Stomach (tissue), 9 donors: ENCODE data around the gene SCD5. TPM values are rescaled to one million over a fixed set of nuclear protein-coding genes. Genes with fewer than 3 reads are reported as not detected.

Source experiments
- DNase-seq, 2 donors: peaks; one replicate each; pipeline versions ENCODE4 v3.0.0 to v3.0.0-alpha.2; 2013 to 2019
- H3K27ac ChIP-seq, 5 donors: fragments of 200-600 bp in 4 of 5; sonication (generic) in 4 of 5; one replicate each; pipeline ENCODE4 v1.5.1; 2013 to 2019; ENCODE audit warnings: mild to moderate bottlenecking in 1 of 5, moderate library complexity in 1 of 5
- H3K27me3 ChIP-seq, 3 donors: fragments of 200-600 bp; sonication (generic); one replicate each; pipeline ENCODE4 v1.5.1; 2017 to 2019; ENCODE audit warnings: mixed run types in 1 of 3
- H3K36me3 ChIP-seq, 4 donors: fragments of 200-600 bp; sonication (generic); 1 replicate in 3 of 4; 2 replicates in 1 of 4; pipeline ENCODE4 v1.5.1; 2016 to 2019
- H3K4me1 ChIP-seq, 4 donors: fragments of 200-600 bp; sonication (generic); one replicate each; pipeline ENCODE4 v1.5.1; 2016 to 2019
- H3K4me3 ChIP-seq, 4 donors: fragments of 200-600 bp; sonication (generic) in 3 of 4; one replicate each; pipeline ENCODE4 v1.5.1; 2016 to 2019; ENCODE audit warnings: mild to moderate bottlenecking in 1 of 4
- H3K9me3 ChIP-seq, 4 donors: fragments of 200-600 bp; sonication (generic); one replicate each; pipeline ENCODE4 v1.5.1; 2016 to 2019
- EP300 ChIP-seq: sonication (generic); formaldehyde crosslinking; IDR thresholded peaks from one replicate; pipeline ENCODE4 v1.6.1; 2017; ENCODE audit warnings: antibody characterized with exemption
- POLR2A ChIP-seq, 4 donors: fragments of 450-650 bp; IDR thresholded peaks; one replicate each; pipeline ENCODE4 v1.6.1; 2016; ENCODE audit warnings: antibody characterized with exemption in 4 of 4, control low read depth in 2 of 4, mild to moderate bottlenecking in 1 of 4, moderate library complexity in 1 of 4
- POLR2AphosphoS5 ChIP-seq, 3 donors: sonication (generic); formaldehyde crosslinking; IDR thresholded peaks; one replicate each; pipeline ENCODE4 v1.6.1; 2016; ENCODE audit warnings: antibody characterized with exemption in 3 of 3
- WGBS, 5 donors: extraction: QIAGEN DNeasy Blood & Tissue Kit in 3 of 5; methylation state at CpG; one replicate each; pipeline versions ENCODE4 v1.1.5 to v1.1.7; 2013 to 2018; 5-methylcytosine and 5-hydroxymethylcytosine counted together
- intact Hi-C: fragments of 100-400 bp; cut with DNase I; formaldehyde crosslinking; loops from one replicate; pipeline ENCODE4 v1.15.1; 2023; ENCODE audit warnings: low total_unique reads
- polyA plus RNA-seq, 3 donors: library from polyadenylated mRNA; stranded (reverse); fragments of 200-250 nt; gene quantifications; one replicate each; pipeline ENCODE4 v1.2.3, GENCODE V29; 2013
- total RNA-seq, 5 donors: library from RNA; depleted of rRNA; stranded (reverse); fragments of >200 nt; gene quantifications; one replicate each; pipeline versions ENCODE4 v1.1.0 to v1.2.3, GENCODE V29; 2014 to 2016
- TF ChIP-seq, protein P1 (sequence below), 7 experiments: fragments of 450-650 bp in 4 of 7; fragments of 200-600 bp in 3 of 7; sonication (generic) in 3 of 7; IDR thresholded peaks; one replicate each; pipeline ENCODE4 v1.5.1; 2016 to 2019; ENCODE audit warnings: antibody characterized with exemption in 7 of 7, control low read depth in 2 of 7, mild to moderate bottlenecking in 1 of 7
- donor health status: healthy with polysubstance abuse.
- donor health status: Bipolar disorder and iron deficiency.
- donor health status: healthy.

Gene SCD5
- total and polyA plus RNA-seq, 8 donors, result 0.58 to 35.9 (median 9.9) TPM

DNA sequence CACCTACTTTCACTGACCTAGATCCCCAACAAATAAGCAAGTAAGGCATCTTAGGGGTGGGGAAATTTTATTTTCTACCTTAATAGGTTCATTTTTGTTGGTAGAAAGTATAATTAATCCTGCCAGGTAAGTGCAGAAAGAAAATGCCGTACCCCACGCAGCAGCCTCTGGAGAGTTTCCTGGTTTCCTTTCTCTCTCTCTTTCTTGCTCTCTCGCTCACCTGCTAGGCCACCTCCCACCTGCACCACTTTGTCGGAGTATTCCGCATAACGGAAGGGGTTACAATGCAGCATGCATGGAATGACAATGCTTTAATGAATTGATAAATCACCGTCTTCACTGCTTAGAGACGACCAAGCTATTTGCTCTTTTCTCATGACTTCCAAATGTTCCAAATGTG, 101.0 kb downstream of the SCD5 start:
- Histone ChIP-seq H3K9me3 (no peaks in the 10 kb centered on the region), H3K27me3 (no peaks in the 10 kb centered on the region), H3K36me3 (peaks cover 0 to 5% (median 0%) of the 10 kb centered on the region in 4 donors), H3K4me1 (peaks cover 0 to 3% (median 0%) of the 10 kb centered on the region in 4 donors), H3K27ac (no peak overlapping the region), H3K4me3 (no peak overlapping the region)
- TF ChIP-seq EP300 (no peak), POLR2AphosphoS5 (IDR thresholded peaks at IDR 0.05) (no peak), POLR2A (IDR thresholded peaks at IDR 0.05) (no peak)
- TF ChIP-seq, protein P1, sequence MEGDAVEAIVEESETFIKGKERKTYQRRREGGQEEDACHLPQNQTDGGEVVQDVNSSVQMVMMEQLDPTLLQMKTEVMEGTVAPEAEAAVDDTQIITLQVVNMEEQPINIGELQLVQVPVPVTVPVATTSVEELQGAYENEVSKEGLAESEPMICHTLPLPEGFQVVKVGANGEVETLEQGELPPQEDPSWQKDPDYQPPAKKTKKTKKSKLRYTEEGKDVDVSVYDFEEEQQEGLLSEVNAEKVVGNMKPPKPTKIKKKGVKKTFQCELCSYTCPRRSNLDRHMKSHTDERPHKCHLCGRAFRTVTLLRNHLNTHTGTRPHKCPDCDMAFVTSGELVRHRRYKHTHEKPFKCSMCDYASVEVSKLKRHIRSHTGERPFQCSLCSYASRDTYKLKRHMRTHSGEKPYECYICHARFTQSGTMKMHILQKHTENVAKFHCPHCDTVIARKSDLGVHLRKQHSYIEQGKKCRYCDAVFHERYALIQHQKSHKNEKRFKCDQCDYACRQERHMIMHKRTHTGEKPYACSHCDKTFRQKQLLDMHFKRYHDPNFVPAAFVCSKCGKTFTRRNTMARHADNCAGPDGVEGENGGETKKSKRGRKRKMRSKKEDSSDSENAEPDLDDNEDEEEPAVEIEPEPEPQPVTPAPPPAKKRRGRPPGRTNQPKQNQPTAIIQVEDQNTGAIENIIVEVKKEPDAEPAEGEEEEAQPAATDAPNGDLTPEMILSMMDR (IDR thresholded peaks at IDR 0.05), result no peak
- no peak for DNase-seq
- intact Hi-C loops, result no loop called here
- 73 to 88% (median 82%) methylated on average over 8 of the region's 8 CpGs for whole genome bisulfite sequencing, 5 donors

DNA sequence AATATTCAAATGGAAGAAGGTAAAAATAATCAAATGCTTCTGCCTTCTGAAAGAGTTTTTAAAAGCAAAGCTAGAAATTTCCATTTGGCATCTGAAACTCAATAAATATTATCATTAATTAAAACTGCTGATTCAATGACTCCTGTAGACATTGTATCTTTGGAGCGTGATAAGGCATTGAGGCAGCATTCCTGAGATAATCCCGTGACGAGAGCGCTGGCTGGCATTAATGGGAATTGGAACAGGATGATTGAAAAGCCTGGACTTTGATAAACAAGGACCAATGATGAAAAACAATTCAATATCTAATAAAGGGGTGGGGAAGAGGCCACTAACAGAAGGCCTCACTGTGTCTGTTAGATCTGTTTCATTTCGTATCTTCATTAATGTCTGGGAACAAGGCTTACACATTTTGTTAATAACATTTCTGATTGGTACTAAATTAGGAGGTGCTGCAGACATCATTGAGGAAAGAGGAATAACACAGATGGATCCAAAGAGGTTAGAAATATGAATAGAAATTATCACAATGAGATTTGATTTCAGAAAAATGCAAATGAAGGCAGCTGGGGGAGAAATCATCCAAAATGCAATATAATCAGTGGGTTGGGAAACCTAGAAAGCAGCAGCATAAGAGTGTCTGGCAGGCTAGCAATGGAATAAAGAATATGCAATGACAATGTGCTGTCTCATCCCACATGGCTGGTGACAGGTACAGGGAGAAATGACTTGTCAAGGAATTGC, 102.3 kb downstream of the SCD5 start:
- intact Hi-C loops, result no loop called here
- TF ChIP-seq, protein P1 (IDR thresholded peaks at IDR 0.05), result no peak
- TF ChIP-seq POLR2A (IDR thresholded peaks at IDR 0.05), result no peak
- no peak for TF ChIP-seq POLR2AphosphoS5 (IDR thresholded peaks at IDR 0.05)
- TF ChIP-seq EP300, result no peak
- no peaks in the 10 kb centered on the region for H3K27me3 ChIP-seq
- peaks cover 0 to 3% (median 0%) of the 10 kb centered on the region in 4 donors for H3K4me1 ChIP-seq
- H3K36me3 ChIP-seq, result peaks cover 0 to 5% (median 0%) of the 10 kb centered on the region in 4 donors
- no peak overlapping the region for H3K27ac ChIP-seq
- no peaks in the 10 kb centered on the region for H3K9me3 ChIP-seq
- WGBS, 5 donors, result 25 to 56% (median 39%) methylated on average over 5 of the region's 5 CpGs
- DNase-seq, result peak in 1 of 2 donors; percentile 49
- H3K4me3 ChIP-seq, result no peak overlapping the region

DNA sequence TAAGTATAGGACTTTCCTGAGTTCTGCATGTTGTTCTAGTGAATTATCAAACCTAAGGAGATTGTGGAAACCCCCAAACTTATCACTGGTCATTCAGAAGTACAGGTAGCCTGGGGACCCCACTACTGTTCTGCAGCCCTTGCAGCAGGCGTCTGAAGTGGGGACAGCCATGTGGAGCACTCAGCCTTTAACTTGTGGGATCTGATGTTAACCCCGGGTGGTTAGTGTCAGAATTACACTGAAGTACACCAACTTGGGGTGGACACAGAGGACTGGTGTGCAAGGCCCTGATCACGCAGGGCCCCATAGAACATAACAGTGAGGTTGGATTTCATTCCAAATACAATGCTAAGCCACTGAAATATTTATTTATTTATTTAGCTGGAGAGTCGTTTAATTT, 103.7 kb downstream of the SCD5 start:
- Histone ChIP-seq H3K27me3 (no peaks in the 10 kb centered on the region), H3K27ac (no peak overlapping the region), H3K9me3 (no peaks in the 10 kb centered on the region), H3K4me1 (peaks cover 0 to 3% (median 0%) of the 10 kb centered on the region in 4 donors), H3K36me3 (peaks cover 0 to 5% (median 0%) of the 10 kb centered on the region in 4 donors), H3K4me3 (no peak overlapping the region)
- DNase-seq, result no peak
- TF ChIP-seq, protein P1 (IDR thresholded peaks at IDR 0.05), result no peak
- TF ChIP-seq POLR2A (IDR thresholded peaks at IDR 0.05), result no peak
- WGBS, 5 donors, result 74 to 91% (median 86%) methylated on average over 4 of the region's 4 CpGs
- intact Hi-C loops, result no loop called here

DNA sequence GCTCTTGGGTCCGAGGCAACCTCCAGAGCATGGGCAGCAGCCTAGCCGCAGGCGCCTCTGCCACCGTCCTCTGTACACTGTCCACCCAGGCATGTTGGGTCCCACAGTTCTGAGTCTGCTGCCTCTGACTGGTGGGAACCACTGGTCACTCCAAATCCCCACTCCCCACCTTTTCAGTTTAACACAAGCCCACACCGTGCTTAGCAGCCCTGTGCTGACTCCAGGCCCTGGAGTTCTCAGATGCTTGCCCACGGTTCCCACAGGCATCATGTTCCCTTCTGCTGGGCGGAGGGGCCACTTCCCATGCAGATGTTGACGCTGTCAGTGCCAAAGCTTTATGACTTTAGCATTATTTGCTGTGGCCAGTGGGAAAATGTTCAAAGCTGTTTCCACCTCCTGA, 104.5 kb downstream of the SCD5 start:
- Histone ChIP-seq H3K4me1 (peaks cover 0 to 3% (median 0%) of the 10 kb centered on the region in 4 donors), H3K36me3 (peaks cover 0 to 5% (median 0%) of the 10 kb centered on the region in 4 donors), H3K27ac (no peak overlapping the region), H3K9me3 (no peaks in the 10 kb centered on the region), H3K4me3 (no peak overlapping the region), H3K27me3 (no peaks in the 10 kb centered on the region)
- no peak for DNase-seq
- WGBS, 5 donors, result 87 to 95% (median 92%) methylated on average over 4 to 8 of the region's 8 CpGs
- intact Hi-C loops, result no loop called here
- TF ChIP-seq EP300 (no peak), POLR2A (IDR thresholded peaks at IDR 0.05) (no peak), POLR2AphosphoS5 (IDR thresholded peaks at IDR 0.05) (no peak)
- TF ChIP-seq, protein P1 (IDR thresholded peaks at IDR 0.05), result no peak
